Right atrium auricular region (tissue), 2 donors: ENCODE results near the gene PLK4. TPM values are rescaled to one million over a fixed set of nuclear protein-coding genes. Genes with fewer than 3 reads are reported as not detected.

Source experiments
- DNase-seq: peaks from one replicate; pipeline ENCODE4 v3.0.0-alpha.2; 2019; ENCODE audit warnings: low spot score
- H3K27ac ChIP-seq, 2 donors: fragments of 200-600 bp; sonication (generic); 1 replicate in 1 of 2; 2 replicates in 1 of 2; pipeline ENCODE4 v1.5.1; 2016 to 2019
- H3K27me3 ChIP-seq, 2 donors: fragments of 200-600 bp; sonication (generic); one replicate each; pipeline versions ENCODE4 v1.5.1 to v1.6.0; 2017 to 2019
- H3K36me3 ChIP-seq: fragments of 200-600 bp; sonication (generic); one replicate; pipeline ENCODE4 v1.5.1; 2016
- H3K4me1 ChIP-seq, 2 donors: fragments of 200-600 bp; sonication (generic); one replicate each; pipeline versions ENCODE4 v1.5.1 to v1.6.0; 2017 to 2019
- H3K4me3 ChIP-seq, 2 donors: fragments of 200-600 bp; sonication (generic); 1 replicate in 1 of 2; 2 replicates in 1 of 2; pipeline ENCODE4 v1.5.1; 2017 to 2019; ENCODE audit warnings: mild to moderate bottlenecking in 1 of 2, moderate library complexity in 1 of 2
- H3K9me3 ChIP-seq, 2 donors: fragments of 200-600 bp; sonication (generic); one replicate each; pipeline ENCODE4 v1.5.1; 2019
- total RNA-seq, 2 donors: library from RNA; depleted of rRNA; stranded (reverse); fragments of >200 nt; gene quantifications; one replicate each; pipeline ENCODE4 v1.1.0, GENCODE V29; 2016
- TF ChIP-seq, protein P1 (sequence below), 2 donors: fragments of 200-600 bp; sonication (generic); IDR thresholded peaks; one replicate each; pipeline ENCODE4 v1.5.1; 2019; ENCODE audit warnings: antibody characterized with exemption in 2 of 2

The PLK4 gene
- total RNA-seq, 2 donors from 2014 or later, result 2.0 TPM; not detected in 1

DNA sequence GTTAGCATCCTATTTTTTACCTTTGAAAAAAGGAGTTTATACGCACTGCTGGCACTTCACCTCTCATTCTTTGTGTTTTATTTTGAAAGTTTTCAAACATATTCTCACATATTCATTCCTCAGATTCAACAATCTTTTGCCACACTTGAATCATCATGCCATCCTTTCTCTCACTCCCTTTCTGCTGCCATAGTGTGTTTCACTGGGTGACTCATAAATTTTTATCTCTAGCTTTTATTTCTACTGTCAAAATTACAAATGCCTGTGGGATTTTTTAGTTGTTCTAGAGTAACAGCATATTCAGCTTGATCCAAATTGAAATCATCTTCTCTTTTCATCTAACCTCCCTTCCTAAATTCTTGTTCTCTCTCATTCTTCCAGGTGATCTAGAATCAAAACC is 56.3 kb downstream of the PLK4 start:
- TF ChIP-seq, protein P1, sequence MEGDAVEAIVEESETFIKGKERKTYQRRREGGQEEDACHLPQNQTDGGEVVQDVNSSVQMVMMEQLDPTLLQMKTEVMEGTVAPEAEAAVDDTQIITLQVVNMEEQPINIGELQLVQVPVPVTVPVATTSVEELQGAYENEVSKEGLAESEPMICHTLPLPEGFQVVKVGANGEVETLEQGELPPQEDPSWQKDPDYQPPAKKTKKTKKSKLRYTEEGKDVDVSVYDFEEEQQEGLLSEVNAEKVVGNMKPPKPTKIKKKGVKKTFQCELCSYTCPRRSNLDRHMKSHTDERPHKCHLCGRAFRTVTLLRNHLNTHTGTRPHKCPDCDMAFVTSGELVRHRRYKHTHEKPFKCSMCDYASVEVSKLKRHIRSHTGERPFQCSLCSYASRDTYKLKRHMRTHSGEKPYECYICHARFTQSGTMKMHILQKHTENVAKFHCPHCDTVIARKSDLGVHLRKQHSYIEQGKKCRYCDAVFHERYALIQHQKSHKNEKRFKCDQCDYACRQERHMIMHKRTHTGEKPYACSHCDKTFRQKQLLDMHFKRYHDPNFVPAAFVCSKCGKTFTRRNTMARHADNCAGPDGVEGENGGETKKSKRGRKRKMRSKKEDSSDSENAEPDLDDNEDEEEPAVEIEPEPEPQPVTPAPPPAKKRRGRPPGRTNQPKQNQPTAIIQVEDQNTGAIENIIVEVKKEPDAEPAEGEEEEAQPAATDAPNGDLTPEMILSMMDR (IDR thresholded peaks at IDR 0.05), result no peak
- Histone ChIP-seq H3K36me3 (peaks cover 6% of the 10 kb centered on the region), H3K9me3 (no peaks in the 10 kb centered on the region), H3K4me1 (no peaks in the 10 kb centered on the region), H3K4me3 (no peak overlapping the region), H3K27ac (no peak overlapping the region), H3K27me3 (no peaks in the 10 kb centered on the region)
- DNase-seq, result no peak

Other genes starting within 250 kb of the PLK4 start
- gene INTU, start 247.9 kb upstream of the PLK4 start, total RNA-seq, result 1 to 10 TPM; 1.8 to 4.7 TPM
- gene SLC25A31, start 150.5 kb upstream of the PLK4 start, total RNA-seq, result not detected
- 1 to 10 TPM; 4.9 to 5.4 TPM for gene HSPA4L, start 98.6 kb upstream of the PLK4 start, total RNA-seq
- 10 to 100 TPM in 1 of 2 donors, 1 to 10 TPM in 1; 8.3 to 10.7 TPM for gene MFSD8, start 84.3 kb downstream of the PLK4 start, total RNA-seq
- 1 to 10 TPM; 5.3 to 7.2 TPM for gene ABHD18, start 84.5 kb downstream of the PLK4 start, total RNA-seq
- gene LARP1B, start 180.4 kb downstream of the PLK4 start, total RNA-seq, result 10 to 100 TPM; 11.8 to 13.5 TPM